HepG2 (cell line): ENCODE measurements around the gene RFTN1. TPM values are rescaled to one million over a fixed set of nuclear protein-coding genes. Genes with fewer than 3 reads are reported as not detected.

Experiments
- ATAC-seq: fragments of 200-7000 bp; cut with Tn5 transposase; 3 replicates; pipeline ENCODE4 v1.9.1; 2020; ENCODE audit warnings: mild to moderate bottlenecking, moderate library complexity
- BruUV-seq: library from RNA; stranded (reverse); fragments of 400-500 nt; replicated peaks from 2 replicates; lab custom pipeline; 2021; lab: Mats Ljungman, UMichigan
- CTCF ChIA-PET: fragments of 300-600 bp; formaldehyde crosslinking; extraction: SDS; loops from one replicate; lab custom pipeline; 2021; ENCODE audit warnings: low total read pairs, inconsistent platforms, low intra/inter-chr PET ratio; lab: Yijun Ruan, JAX
- POLR2A ChIA-PET: fragments of 350-600 bp; sonication (Branson Sonifier 250); formaldehyde crosslinking; loops from one replicate; lab custom pipeline; 2020; ENCODE audit warnings: antibody characterized with exemption, inconsistent platforms; lab: Yijun Ruan, JAX
- DNase-seq: peaks from one replicate; pipeline ENCODE4 v3.0.0-alpha.2; 2015; ENCODE audit warnings: low spot score
- FAIRE-seq: peaks from 3 replicates; lab custom pipeline; 2011; peaks lifted over from hg19 to GRCh38; lab: Jason Lieb, UNC
- H2AFZ ChIP-seq: one replicate; pipeline ENCODE4 v1.6.1; 2011; ENCODE audit warnings: low read length, inconsistent platforms
- H3K27ac ChIP-seq: fragments of 300-600 bp; 3 replicates; pipeline ENCODE4 v1.8.0; 2011; ENCODE audit warnings: mixed run types, mild to moderate bottlenecking, mixed read lengths, low read length, inconsistent platforms; ENCODE audit not compliant: insufficient read depth; ENCODE audit errors: extremely low read length
- H3K27me3 ChIP-seq, 2 experiments: fragments of 200-600 bp in 1 of 2; 2 replicates in 1 of 2; 3 replicates in 1 of 2; pipeline versions ENCODE4 v1.6.0 to v1.8.0; 2011; ENCODE audit warnings: low read length in 2 of 2, mild to moderate bottlenecking in 2 of 2, moderate library complexity in 2 of 2, inconsistent platforms in 1 of 2; ENCODE audit not compliant: insufficient read depth in 2 of 2, control insufficient read depth in 1 of 2
- H3K36me3 ChIP-seq, 2 experiments: fragments of 200-600 bp in 1 of 2; replicated peaks in 1 of 2; 2 replicates in 1 of 2; 3 replicates in 1 of 2; pipeline versions ENCODE4 v1.5.1 to v1.8.0; 2011; ENCODE audit warnings: low read length in 2 of 2, inconsistent platforms in 1 of 2; ENCODE audit not compliant: insufficient read depth in 2 of 2, control insufficient read depth in 1 of 2
- H3K4me1 ChIP-seq: 2 replicates; pipeline ENCODE4 v1.5.1; 2012; ENCODE audit warnings: low read length, inconsistent platforms; ENCODE audit not compliant: insufficient read depth
- H3K4me2 ChIP-seq: 2 replicates; pipeline ENCODE4 v1.6.0; 2011; ENCODE audit warnings: low read depth, low read length, inconsistent platforms
- H3K4me3 ChIP-seq, 3 experiments: fragments of 200-600 bp in 1 of 3; sonication (generic), shearing (Covaris generic) in 1 of 3; replicated peaks in 1 of 3; 2 replicates each; pipeline ENCODE4 v1.5.1; 2011 to 2016; ENCODE audit warnings: low read length in 3 of 3, inconsistent platforms in 2 of 3, low read depth in 2 of 3, mild to moderate bottlenecking in 2 of 3, control low read depth in 1 of 3, mixed read lengths in 1 of 3; ENCODE audit not compliant: insufficient read depth in 1 of 3
- H3K79me2 ChIP-seq: one replicate; pipeline ENCODE4 v1.6.1; 2011; ENCODE audit warnings: low read length, inconsistent platforms; ENCODE audit not compliant: insufficient read depth
- H3K9ac ChIP-seq: 2 replicates; pipeline ENCODE4 v1.6.0; 2011; ENCODE audit warnings: mild to moderate bottlenecking, low read depth, low read length, inconsistent platforms; ENCODE audit not compliant: insufficient read depth
- H3K9me3 ChIP-seq: 2 replicates; pipeline ENCODE4 v1.5.1; 2012; ENCODE audit warnings: mild to moderate bottlenecking, low read length
- H4K20me1 ChIP-seq: 2 replicates; pipeline ENCODE4 v1.6.0; 2011; ENCODE audit warnings: inconsistent platforms, mild to moderate bottlenecking, low read length, moderate library complexity; ENCODE audit not compliant: insufficient read depth
- GATAD1 ChIP-seq: IDR thresholded peaks from 2 replicates; pipeline ENCODE4 v1.6.1; 2016; ENCODE audit warnings: missing genetic modification reagents, missing compliant biosample characterization
- GPN1 ChIP-seq: sonication (generic); formaldehyde crosslinking; IDR thresholded peaks from 2 replicates; pipeline ENCODE4 v1.5.1; 2020; ENCODE audit warnings: missing genetic modification reagents, borderline replicate concordance
- IRF2 ChIP-seq: IDR thresholded peaks from 2 replicates; pipeline ENCODE4 v1.6.1; 2018; ENCODE audit warnings: missing genetic modification reagents, missing compliant biosample characterization
- POLR2AphosphoS5 ChIP-seq: IDR thresholded peaks from 2 replicates; pipeline ENCODE4 v1.6.1; 2012; ENCODE audit warnings: low read depth, low read length
- PRDM10 ChIP-seq: sonication (generic); formaldehyde crosslinking; IDR thresholded peaks from 2 replicates; pipeline ENCODE4 v1.4.0; 2020; ENCODE audit warnings: low read depth, missing genetic modification reagents
- REST ChIP-seq, 2 experiments: IDR thresholded peaks; 2 replicates each; pipeline ENCODE4 v1.6.1; 2011 to 2012; ENCODE audit warnings: low read length in 2 of 2, borderline replicate concordance in 1 of 2, low read depth in 1 of 2, mild to moderate bottlenecking in 1 of 2, moderate library complexity in 1 of 2
- ZBTB7B ChIP-seq: sonication (generic); formaldehyde crosslinking; IDR thresholded peaks from 2 replicates; pipeline ENCODE4 v1.4.0; 2020; ENCODE audit warnings: missing genetic modification reagents
- ZNF124 ChIP-seq: sonication (generic); formaldehyde crosslinking; IDR thresholded peaks from 2 replicates; pipeline ENCODE4 v1.4.0; 2020; ENCODE audit warnings: missing genetic modification reagents
- ZNF205 ChIP-seq: IDR thresholded peaks from 2 replicates; pipeline ENCODE4 v1.6.1; 2018; ENCODE audit warnings: missing biosample characterization, missing genetic modification reagents
- WGBS: methylation state at CpG from one replicate; pipeline ENCODE4 v1.1.6; 2017; ENCODE audit warnings: low lambda C conversion rate; 5-methylcytosine and 5-hydroxymethylcytosine counted together
- in situ Hi-C: cut with HindIII; loops from 2 replicates; pipeline ENCODE4 v1.10.0; 2017; ENCODE audit warnings: low pct_unique_long_range_greater_than_20kb; ENCODE audit not compliant: extremely low pct_ligation_motif_present
- intact Hi-C: fragments of 100-400 bp; cut with micrococcal nuclease; formaldehyde crosslinking; loops from one replicate; pipeline ENCODE4 v1.10.0; 2022; ENCODE audit not compliant: unreplicated experiment
- polyA plus RNA-seq, 8 experiments: library from polyadenylated mRNA; depleted of rRNA in 3 of 8; stranded (reverse) in 7 of 8; unstranded in 1 of 8; fragments of >200 nt; fragmentation: Illumina TruSeq in 4 of 8; extraction: Trizol in 4 of 8; gene quantifications; 2 replicates each; pipeline versions ENCODE4 v1.2.1 to v1.2.3, GENCODE V29; 2011 to 2016; ENCODE audit warnings: low read depth in 4 of 8, missing spikeins in 1 of 8, mixed read lengths in 1 of 8; ENCODE audit not compliant: insufficient read depth in 1 of 8
- total RNA-seq, 5 experiments: library from RNA; depleted of rRNA; stranded (reverse); fragments of >200 nt; fragmentation: Illumina TruSeq; extraction: Trizol; gene quantifications; 2 replicates each; pipeline ENCODE4 v1.2.3, GENCODE V29; 2016; ENCODE audit warnings: low read depth in 1 of 5
- TF ChIP-seq, protein P1 (sequence below): sonication (generic); formaldehyde crosslinking; IDR thresholded peaks from 2 replicates; pipeline ENCODE4 v1.4.0; 2020; ENCODE audit warnings: mild to moderate bottlenecking, missing genetic modification reagents

Gene RFTN1
- total and polyA plus RNA-seq, 2 of the 13 experiments (the other 11 are each of a cell fraction or from before 2014, with no cell fraction given): not detected

- no TSS peak for BruUV-seq
- Histone ChIP-seq H3K79me2 (no peaks in the 10 kb centered on the region), H3K27me3 (peaks cover 0 to 62% of the 10 kb centered on the region in 2 experiments), H3K27ac (no peak overlapping the region), H3K36me3 (no peaks in the 10 kb centered on the region), H3K4me1 (no peaks in the 10 kb centered on the region), H4K20me1 (no peaks in the 10 kb centered on the region), H3K9me3 (no peaks in the 10 kb centered on the region), H2AFZ (no peak overlapping the region), H3K9ac (no peak overlapping the region), H3K4me3 (no peak overlapping the region), H3K4me2 (no peak overlapping the region)
- ATAC-seq: no peak
- no peak for DNase-seq
- POLR2A ChIA-PET: no interaction called here
- in situ Hi-C loops: no loop called here
- CTCF ChIA-PET: no interaction called here
- WGBS: 4% methylated on average over 2 of the region's 2 CpGs
- intact Hi-C loops: no loop called here
- no peak for FAIRE-seq
- TF ChIP-seq GATAD1 (CRISPR knock-in tag): no peak
- TF ChIP-seq POLR2AphosphoS5: no peak
Observed at GRCh38 chr3:16496008-16496407, 17.5 kb downstream of the RFTN1 start.

DNA sequence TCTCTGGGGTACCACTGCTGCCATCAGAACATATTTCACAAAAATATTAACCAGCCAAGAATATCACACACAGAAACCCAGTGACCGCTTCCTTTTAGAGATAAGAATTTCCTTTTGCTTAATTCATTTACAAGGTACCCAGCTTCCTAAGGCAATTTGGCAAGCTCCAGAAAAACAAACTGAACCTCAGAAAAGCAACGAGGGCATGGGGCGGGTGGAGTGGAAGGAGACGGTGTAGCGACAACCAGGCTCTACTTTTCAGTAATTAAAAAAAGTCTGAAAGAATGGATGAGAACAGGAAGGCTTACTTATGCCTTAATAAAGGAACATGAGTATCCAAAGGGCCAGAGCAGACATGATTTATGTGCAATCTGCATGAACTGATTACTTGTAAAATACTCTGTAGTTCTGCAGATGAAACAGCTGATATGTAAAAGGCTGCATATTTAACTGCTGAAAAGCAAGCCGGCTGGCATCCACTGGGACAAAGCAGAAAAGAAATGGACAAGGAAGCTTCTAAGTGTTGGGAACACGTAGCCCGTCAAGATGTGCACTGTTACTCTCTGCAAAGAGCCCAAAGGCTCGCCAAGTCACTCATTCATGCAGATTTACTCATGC is 18.6 kb downstream of the RFTN1 start:
- H3K4me1 ChIP-seq: no peaks in the 10 kb centered on the region
- ATAC-seq (no peak), DNase-seq (no peak), FAIRE-seq (no peak)
- no peaks in the 10 kb centered on the region for H3K79me2 ChIP-seq
- H3K27ac ChIP-seq: no peak overlapping the region
- no peak overlapping the region for H3K4me2 ChIP-seq
- CTCF ChIA-PET: no interaction called here
- no peaks in the 10 kb centered on the region for H4K20me1 ChIP-seq
- WGBS: 12% methylated on average over 9 of the region's 9 CpGs
- POLR2A ChIA-PET: no interaction called here
- no peaks in the 10 kb centered on the region for H3K9me3 ChIP-seq
- in situ Hi-C loops: no loop called here
- intact Hi-C loops: no loop called here
- H3K27me3 ChIP-seq: peaks cover 0 to 73% of the 10 kb centered on the region in 2 experiments
- H3K4me3 ChIP-seq: no peak overlapping the region
- H3K9ac ChIP-seq: no peak overlapping the region
- BruUV-seq: no TSS peak
- H3K36me3 ChIP-seq: no peaks in the 10 kb centered on the region
- no peak overlapping the region for H2AFZ ChIP-seq
- no peak for TF ChIP-seq ZBTB7B
- TF ChIP-seq PRDM10 (CRISPR knock-in tag): no peak
- no peak for TF ChIP-seq IRF2 (CRISPR knock-in tag)
- TF ChIP-seq, protein P1, sequence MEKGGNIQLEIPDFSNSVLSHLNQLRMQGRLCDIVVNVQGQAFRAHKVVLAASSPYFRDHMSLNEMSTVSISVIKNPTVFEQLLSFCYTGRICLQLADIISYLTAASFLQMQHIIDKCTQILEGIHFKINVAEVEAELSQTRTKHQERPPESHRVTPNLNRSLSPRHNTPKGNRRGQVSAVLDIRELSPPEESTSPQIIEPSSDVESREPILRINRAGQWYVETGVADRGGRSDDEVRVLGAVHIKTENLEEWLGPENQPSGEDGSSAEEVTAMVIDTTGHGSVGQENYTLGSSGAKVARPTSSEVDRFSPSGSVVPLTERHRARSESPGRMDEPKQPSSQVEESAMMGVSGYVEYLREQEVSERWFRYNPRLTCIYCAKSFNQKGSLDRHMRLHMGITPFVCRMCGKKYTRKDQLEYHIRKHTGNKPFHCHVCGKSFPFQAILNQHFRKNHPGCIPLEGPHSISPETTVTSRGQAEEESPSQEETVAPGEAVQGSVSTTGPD (CRISPR knock-in tag): no peak
- no peak for TF ChIP-seq REST (IDR thresholded peaks at IDR 0.05; ENCODE audit: borderline replicate concordance in 1 of 2, low read depth in 1 of 2, low read length in 2 of 2)
- no peak for TF ChIP-seq ZNF205 (CRISPR knock-in tag)
- TF ChIP-seq GPN1: no peak
- TF ChIP-seq ZNF124 (CRISPR knock-in tag): no peak
